ENCODE data around the gene MACROD1.

Gene MACROD1

DNA sequence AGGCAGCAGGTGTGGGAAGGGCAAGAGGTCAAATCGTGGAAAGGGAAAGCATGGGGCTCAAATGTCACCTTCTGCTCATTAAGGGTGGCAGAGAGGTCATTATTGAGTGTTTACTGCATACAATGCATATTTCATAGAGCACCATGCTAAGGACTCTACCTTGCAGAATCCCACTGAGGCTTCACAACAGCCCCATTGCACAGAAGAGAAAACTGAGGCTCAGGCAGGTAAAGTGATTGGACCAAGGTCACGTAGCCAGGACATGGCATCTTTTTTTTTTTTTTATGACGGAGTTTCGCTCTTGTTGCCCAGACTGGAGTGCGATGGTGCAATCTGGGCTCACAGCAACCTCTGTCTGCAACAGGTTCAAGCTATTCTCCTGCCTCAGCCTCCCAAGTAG lies 122.4 kb downstream of the MACROD1 start:
- Mint-ChIP-seq H3K4me1 (no peaks in the 10 kb centered on the region), H3K9me3 (no peaks in the 10 kb centered on the region), H3K36me3 (no peaks in the 10 kb centered on the region), H3K27ac (no peak overlapping the region), H3K27me3 (no peaks in the 10 kb centered on the region), H3K4me3 (no peak overlapping the region)

DNA sequence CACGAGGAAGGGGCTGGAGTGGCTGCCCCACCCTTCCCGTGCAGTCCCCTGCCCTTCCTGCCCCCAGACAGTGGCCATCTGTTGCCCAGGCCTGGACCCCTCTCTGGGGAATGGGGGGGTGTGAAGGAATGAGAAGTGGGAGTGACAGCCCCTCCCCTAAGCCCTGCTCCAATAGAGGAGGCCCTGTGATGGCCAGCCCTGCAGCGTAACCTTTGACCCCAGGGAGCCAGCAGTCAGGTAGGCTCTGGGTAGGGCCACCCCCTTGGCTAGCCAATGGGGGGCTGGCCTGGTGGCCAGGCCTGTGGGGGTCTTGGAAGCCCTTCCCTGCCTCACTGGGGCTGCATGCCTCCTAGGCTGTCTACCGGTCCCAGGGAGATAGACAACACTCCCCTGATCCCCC lies 123.6 kb downstream of the MACROD1 start:
- H3K36me3 Mint-ChIP-seq, result no peaks in the 10 kb centered on the region
- H3K9me3 Mint-ChIP-seq, result no peaks in the 10 kb centered on the region
- H3K27ac Mint-ChIP-seq, result no peak overlapping the region
- H3K4me1 Mint-ChIP-seq, result no peaks in the 10 kb centered on the region
- H3K27me3 Mint-ChIP-seq, result no peaks in the 10 kb centered on the region
- no peak overlapping the region for H3K4me3 Mint-ChIP-seq

DNA sequence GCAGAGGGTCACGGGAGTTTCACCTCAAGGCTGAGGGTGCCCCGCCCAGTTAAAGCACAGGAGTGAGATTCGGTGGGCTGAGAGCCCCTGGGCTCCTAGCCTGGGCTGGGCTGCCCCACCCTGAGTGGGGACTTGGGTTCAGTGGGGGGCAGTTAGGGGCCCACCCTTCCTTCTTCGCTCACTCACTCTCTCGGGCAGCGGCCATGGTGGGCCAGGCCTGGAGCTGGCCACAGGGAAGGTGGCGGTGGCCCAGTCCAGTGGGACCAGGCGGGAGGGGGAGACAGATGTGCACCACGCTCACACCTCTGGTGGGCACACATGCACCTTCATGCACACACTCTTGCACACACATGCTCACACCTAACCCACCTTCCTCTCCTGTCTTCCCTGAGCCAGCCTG lies 124.1 kb downstream of the MACROD1 start:
- Mint-ChIP-seq H3K4me1 (no peaks in the 10 kb centered on the region), H3K27me3 (no peaks in the 10 kb centered on the region), H3K27ac (no peak overlapping the region), H3K36me3 (no peaks in the 10 kb centered on the region), H3K9me3 (no peaks in the 10 kb centered on the region), H3K4me3 (no peak overlapping the region)

DNA sequence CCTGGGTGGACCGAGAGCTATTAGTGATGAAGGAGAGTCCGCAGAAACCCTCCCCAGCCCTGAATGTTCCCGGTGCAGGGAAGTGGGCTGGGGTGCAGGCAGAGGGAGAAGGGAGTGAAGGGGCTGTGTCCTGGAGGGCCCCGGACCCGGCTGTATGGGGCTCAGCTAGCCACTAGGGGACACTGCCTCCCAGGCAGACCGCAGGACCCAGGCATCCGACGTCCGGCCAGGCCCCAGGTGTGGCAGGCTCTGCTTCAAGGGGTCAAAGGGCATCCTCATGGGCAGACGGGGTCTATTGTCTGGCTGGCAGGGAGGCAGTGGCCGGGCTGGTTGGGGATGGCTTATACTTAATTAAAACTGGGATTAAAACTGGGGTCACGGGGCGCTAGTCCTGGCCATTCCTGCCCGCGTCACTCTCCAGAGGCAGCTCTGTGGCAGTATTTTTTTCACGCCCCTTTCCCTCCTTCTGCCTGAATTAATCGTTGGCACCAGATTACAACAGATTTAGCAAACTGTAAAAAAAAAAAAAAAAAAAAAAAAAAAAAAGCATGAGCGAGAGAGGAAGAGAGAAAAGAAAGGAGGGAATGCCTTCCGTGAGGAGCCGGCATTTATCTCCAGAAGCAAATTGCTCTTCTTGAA lies 125.1 kb downstream of the MACROD1 start:
- no peaks in the 10 kb centered on the region for H3K27me3 Mint-ChIP-seq
- no peaks in the 10 kb centered on the region for H3K4me1 Mint-ChIP-seq
- no peak overlapping the region for H3K4me3 Mint-ChIP-seq
- H3K36me3 Mint-ChIP-seq, result no peaks in the 10 kb centered on the region
- H3K27ac Mint-ChIP-seq, result no peak overlapping the region
- no peaks in the 10 kb centered on the region for H3K9me3 Mint-ChIP-seq

DNA sequence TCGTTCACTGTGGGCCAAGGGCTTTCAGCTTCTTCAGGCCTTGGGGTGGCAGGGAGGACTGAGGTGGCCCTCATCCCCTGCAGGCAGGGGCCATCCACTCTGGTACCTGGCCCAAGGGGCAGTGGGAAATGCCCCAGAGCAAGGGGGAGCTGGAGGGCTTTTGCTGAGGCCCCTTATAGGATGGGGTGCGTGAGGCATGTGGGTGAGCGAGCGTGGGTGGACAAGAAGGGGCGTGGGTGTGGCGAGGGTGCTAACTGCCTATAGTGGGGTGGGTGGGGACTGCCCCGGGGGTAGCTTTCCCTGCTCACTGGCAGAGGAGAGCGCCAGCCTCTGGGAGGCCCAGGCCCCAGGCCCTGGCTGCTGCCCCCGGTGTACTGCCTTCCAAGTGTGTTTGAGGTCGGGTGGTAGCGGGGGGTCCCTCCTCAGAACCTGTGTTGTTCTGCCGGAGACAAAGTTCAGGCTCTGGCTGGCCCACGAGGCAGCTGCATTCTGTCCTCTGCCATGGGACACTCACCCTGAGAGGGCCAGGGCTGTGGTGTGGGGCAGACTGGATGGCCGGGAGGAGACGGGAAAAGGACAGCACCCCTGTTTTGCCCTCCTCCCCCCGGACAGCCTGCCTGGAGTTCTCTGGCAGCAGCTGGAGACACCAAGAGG lies 126.8 kb downstream of the MACROD1 start:
- Mint-ChIP-seq H3K27me3 (peaks cover 10% of the 10 kb centered on the region), H3K4me3 (no peak overlapping the region), H3K36me3 (no peaks in the 10 kb centered on the region), H3K4me1 (peaks cover 5% of the 10 kb centered on the region), H3K9me3 (no peaks in the 10 kb centered on the region), H3K27ac (no peak overlapping the region)

DNA sequence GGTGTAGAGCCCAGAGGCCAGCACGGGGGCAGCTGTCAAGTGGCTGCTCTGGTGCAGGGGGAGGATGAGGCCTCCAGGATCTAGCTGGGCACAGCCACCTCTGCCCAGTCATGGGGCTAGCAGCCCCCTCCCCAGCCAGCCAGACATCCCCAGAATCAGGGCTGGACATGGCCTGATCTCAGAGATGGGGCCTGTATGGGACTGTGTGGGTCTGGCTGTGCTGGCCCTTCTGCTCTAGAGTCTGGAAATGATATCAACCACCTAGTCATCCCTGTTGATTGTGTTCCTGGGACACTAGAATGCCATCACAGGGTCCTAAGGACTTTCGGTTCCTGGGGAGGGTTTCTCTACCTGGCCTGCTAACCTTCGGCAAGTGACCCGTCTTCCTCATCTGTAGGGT lies 127.4 kb downstream of the MACROD1 start:
- no peak overlapping the region for H3K27ac Mint-ChIP-seq
- H3K27me3 Mint-ChIP-seq, result peaks cover 14% of the 10 kb centered on the region
- no peaks in the 10 kb centered on the region for H3K36me3 Mint-ChIP-seq
- peaks cover 5% of the 10 kb centered on the region for H3K4me1 Mint-ChIP-seq
- H3K4me3 Mint-ChIP-seq, result no peak overlapping the region
- no peaks in the 10 kb centered on the region for H3K9me3 Mint-ChIP-seq

DNA sequence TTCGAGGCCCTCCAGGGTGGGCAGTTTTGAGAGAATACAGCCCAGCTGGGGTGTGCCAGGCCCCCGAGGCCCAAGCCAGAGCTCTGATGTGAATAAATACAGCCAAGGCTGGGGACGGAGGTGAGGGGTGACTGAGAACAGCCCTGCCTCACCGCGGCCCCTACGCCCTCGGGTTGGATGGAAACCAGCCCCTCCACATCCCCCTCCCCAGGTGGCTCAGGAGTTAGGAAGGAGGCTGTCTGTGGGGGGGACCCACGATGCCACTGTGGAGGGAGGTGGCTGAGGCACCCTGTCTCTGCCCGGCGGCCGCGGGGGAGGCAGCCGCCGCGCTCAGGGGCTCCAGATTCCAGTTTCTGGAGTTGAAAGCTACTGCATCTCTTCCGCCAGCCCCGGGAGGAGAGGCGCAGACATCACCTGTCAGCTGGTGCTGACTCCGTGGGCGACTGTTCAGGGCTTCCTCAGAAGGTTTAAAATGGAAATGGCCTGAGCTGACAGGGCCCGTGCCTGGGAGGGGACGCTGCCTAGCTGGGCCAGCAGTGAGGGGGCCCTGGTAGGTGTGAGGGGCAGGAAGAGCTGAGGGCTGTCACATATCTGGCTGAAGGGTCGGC lies 128.8 kb downstream of the MACROD1 start:
- Mint-ChIP-seq H3K27ac (no peak overlapping the region), H3K9me3 (no peaks in the 10 kb centered on the region), H3K27me3 (peaks cover 14% of the 10 kb centered on the region), H3K4me3 (no peak overlapping the region), H3K4me1 (peaks cover 5% of the 10 kb centered on the region), H3K36me3 (no peaks in the 10 kb centered on the region)

DNA sequence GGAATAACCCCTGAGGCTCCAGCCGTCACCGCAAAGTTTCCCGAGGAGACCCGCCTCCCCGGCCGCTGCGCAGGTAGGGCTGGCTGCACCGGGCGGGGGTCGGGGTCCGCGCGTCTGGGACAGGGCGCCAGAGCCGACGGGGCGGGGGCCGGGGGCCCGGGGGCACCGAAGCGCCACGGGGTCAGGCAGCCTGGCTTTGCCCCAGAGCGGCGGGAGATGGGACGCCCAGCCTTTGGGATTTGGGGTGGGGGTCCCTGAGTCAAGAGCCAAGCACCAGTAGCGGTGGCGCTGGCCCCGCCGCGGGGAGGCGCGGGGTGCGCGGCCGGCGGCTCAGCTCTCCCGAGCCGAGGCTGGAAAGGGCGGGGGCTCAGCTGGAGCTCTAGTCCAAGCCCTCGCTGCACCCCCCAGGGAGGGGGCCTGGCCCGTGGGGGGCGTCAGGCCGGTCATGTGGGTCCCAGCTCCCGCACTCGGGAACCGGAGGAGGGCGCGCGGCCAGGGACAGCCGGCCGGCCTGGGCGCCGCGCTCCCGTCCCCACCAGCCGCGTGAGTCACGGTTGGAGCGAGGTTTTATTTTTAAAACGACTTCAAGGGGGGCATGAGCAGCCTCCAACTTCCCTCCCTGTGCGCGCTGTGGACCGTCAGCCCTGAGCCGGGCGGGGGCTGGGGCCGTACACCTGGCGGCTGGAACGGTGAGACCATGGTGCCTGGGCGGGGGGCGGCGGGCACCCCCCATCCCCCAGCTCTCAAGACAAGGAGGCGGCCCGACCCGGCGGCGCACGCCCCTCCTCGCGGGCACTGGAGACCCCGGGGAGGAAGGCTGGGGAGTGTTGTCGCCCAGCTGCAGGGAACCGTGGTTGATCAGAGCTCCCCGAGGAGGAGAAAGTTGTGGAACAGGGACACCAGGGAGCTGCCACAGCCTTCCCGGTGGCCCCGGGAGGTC lies 129.6 kb downstream of the MACROD1 start:
- peaks cover 5% of the 10 kb centered on the region for H3K4me1 Mint-ChIP-seq
- H3K36me3 Mint-ChIP-seq, result no peaks in the 10 kb centered on the region
- H3K9me3 Mint-ChIP-seq, result no peaks in the 10 kb centered on the region
- H3K27ac Mint-ChIP-seq, result no peak overlapping the region
- peaks cover 14% of the 10 kb centered on the region for H3K27me3 Mint-ChIP-seq
- no peak overlapping the region for H3K4me3 Mint-ChIP-seq

DNA sequence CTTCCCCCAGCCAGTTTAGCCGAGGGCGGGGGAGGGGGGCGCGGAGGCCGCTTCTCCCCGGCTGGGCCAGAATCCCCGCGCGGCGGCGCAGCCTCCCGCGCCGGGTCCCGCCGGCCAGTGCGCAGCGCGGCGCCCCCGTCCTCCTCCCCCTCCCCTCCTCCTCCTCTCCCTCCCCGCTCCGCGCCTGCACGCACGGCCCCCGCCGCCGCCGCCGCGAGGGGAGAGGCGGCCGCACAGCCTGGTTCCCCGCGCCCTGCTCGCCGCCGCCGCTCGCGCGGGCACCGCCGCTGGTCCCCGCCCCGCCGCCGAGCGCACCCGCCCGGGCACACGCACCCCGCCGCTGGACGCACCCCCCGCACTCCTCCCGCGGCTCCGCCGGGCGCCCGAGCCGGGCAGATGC lies 130.3 kb downstream of the MACROD1 start, which contains the start of gene FLRT1:
Gene FLRT1 (plus strand): TSS at position 356 of the 400 bp plus-strand sequence. CDS start 80,337 bp downstream, outside the sequence.
- Mint-ChIP-seq H3K4me1 (peaks cover 5% of the 10 kb centered on the region), H3K36me3 (no peaks in the 10 kb centered on the region), H3K27ac (no peak within 1 kb of the TSS), H3K27me3 (peaks cover 14% of the 10 kb centered on the region), H3K4me3 (peak within 1 kb of the TSS; percentile 71), H3K9me3 (no peaks in the 10 kb centered on the region)

DNA sequence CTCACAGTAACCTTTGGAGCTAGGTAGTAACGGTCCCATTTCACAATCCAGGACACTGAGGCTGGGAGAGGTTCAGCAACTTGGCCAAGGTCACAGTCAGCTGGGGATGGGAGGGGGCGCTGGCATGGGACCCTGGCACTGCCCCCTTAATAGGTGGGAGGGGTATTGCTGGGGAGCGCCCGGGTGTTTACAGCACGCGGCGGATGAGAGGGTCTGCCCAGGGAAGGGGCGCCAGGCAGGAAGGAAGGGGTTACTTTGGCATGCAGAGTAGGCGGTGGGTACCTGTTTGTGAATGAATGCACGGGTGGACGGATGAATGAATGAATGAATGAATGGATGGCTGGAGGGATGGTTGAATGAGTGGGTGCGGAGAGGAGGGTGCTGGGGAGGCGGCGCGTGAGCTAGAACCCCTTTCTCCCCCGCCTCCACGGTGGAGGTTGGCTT lies 130.8 kb downstream of the MACROD1 start:
- Mint-ChIP-seq H3K9me3 (no peaks in the 10 kb centered on the region), H3K4me3 (peak overlapping the region; percentile 71), H3K27me3 (peaks cover 18% of the 10 kb centered on the region), H3K27ac (no peak overlapping the region), H3K36me3 (no peaks in the 10 kb centered on the region), H3K4me1 (peaks cover 5% of the 10 kb centered on the region)

DNA sequence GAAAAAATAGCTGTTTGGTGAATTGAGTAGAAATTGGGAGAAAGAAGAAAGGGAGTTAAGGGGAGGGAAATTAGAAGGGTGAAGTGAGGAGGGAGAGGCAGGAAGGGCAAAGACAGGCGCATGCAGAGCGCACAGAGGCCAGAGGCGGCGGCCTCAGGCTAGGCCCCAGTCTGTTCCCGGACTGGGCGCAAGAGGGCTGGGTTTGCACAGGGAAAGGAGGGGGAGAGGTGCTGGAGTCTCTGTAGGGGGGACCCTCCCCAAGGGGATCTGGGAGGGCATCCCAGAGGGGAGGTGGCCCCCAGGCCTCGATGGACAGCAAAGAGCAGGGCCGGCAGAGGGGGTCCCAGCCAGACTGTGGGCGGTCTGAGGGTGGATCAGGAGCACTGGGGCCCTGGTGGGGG lies 131.5 kb downstream of the MACROD1 start:
- peaks cover 18% of the 10 kb centered on the region for H3K27me3 Mint-ChIP-seq
- no peaks in the 10 kb centered on the region for H3K36me3 Mint-ChIP-seq
- H3K27ac Mint-ChIP-seq, result no peak overlapping the region
- no peaks in the 10 kb centered on the region for H3K9me3 Mint-ChIP-seq
- H3K4me3 Mint-ChIP-seq, result no peak overlapping the region
- peaks cover 5% of the 10 kb centered on the region for H3K4me1 Mint-ChIP-seq

DNA sequence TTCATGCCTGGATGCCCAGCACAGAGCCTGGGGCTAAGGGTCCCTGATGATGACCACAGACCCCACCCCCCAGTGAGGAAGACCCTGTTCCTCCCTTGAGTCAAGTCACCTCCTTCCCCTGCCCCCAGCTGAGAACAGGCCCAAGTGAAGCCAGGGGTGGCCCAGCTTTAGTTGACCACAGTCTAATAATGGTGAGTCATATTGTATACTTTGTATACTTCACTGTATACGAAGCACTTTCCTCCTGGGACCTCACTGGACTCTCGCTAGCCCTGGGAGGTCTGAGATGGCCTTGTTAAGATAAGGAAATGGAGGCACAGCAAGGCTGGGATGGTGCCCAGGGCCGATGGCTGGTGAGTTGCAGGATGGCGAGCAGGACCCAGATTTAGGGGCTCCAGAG lies 133.9 kb downstream of the MACROD1 start:
- Mint-ChIP-seq H3K4me1 (peaks cover 5% of the 10 kb centered on the region), H3K27me3 (peaks cover 18% of the 10 kb centered on the region), H3K9me3 (no peaks in the 10 kb centered on the region), H3K36me3 (no peaks in the 10 kb centered on the region), H3K27ac (no peak overlapping the region), H3K4me3 (no peak overlapping the region)

DNA sequence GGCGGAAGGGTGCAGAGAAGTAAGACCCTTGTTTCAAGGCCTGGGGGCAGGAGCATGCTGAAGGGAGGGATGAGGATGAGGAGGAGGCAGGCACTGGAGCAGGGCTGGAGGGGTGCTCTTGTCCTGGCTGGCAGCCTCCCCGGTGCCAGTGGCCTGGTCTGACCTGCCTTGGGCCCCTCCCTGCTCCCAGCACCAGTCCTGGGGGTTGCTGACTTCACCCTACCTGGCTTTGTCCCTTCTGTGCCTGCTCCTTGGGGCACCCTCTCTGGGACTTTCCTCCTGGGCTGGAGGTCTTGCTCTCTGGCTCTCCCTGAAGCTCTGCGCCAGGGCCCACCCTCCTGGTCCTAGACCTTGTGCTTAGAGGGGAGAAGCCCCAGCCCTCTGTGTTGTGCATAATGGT lies 134.9 kb downstream of the MACROD1 start:
- Mint-ChIP-seq H3K27me3 (peaks cover 18% of the 10 kb centered on the region), H3K4me1 (peaks cover 5% of the 10 kb centered on the region), H3K27ac (no peak overlapping the region), H3K9me3 (no peaks in the 10 kb centered on the region), H3K36me3 (no peaks in the 10 kb centered on the region), H3K4me3 (no peak overlapping the region)

DNA sequence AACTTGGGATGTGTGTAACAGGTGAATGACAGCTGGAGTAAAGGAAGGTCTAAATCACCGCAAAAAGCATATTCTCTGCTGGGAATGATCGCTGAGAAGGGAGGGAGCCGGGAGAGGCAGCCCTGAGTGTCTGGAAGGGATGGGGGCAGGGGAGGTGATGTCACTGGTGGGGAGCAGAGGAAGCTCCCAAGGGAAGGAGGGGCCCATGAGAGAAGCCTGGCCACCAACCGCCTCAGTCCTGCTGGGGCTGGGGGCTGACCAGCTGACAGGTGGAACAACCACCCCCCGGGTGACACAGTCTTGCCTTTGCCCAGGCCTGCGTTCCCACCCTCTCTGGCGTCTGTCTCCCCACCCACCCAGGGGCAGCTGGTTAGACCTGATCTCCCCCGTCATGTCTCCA lies 136.1 kb downstream of the MACROD1 start:
- no peak overlapping the region for H3K27ac Mint-ChIP-seq
- H3K9me3 Mint-ChIP-seq, result no peaks in the 10 kb centered on the region
- no peaks in the 10 kb centered on the region for H3K36me3 Mint-ChIP-seq
- H3K4me1 Mint-ChIP-seq, result no peaks in the 10 kb centered on the region
- H3K4me3 Mint-ChIP-seq, result no peak overlapping the region
- H3K27me3 Mint-ChIP-seq, result peaks cover 13% of the 10 kb centered on the region

DNA sequence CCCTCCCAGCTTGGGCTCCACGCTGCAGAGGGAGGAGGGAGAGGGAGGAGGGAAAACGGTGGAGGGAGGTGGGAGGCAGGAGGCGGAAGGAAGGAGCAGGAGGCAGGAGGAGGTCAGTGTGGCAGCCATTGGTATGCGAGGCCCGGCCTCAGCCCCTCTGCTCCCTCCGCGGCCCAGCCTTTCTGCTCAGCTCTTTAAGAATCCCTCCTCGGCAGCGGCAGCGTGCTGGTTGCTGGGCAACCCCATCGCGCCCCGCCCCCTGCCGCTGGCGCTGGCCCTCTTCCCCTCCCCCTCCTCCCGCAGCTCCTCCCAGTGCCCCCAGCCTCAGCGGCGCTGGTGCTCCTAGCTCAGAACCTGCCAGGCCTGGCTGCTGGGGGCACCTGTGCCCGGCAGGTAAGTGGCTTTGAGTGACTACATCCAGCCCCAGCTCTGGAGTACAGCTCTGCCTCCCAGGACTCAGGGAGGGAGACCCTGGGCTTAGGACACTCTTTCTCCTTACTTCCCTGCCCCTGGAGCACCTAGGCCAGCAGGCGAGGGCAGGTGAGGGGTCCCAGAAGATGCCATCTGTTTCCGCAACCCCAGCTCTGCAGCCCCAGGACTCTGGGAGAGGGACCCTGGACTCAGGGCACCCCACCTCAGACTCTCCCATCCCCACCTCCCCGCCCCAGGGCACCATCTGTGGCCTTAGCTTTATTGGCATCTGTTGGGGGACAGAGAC lies 137.4 kb downstream of the MACROD1 start:
- Mint-ChIP-seq H3K27ac (no peak overlapping the region), H3K36me3 (no peaks in the 10 kb centered on the region), H3K4me1 (no peaks in the 10 kb centered on the region), H3K9me3 (no peaks in the 10 kb centered on the region), H3K4me3 (no peak overlapping the region), H3K27me3 (peaks cover 4% of the 10 kb centered on the region)
